ENCODE results near the gene SFXN4. TPM values are rescaled to one million over a fixed set of nuclear protein-coding genes. Genes with fewer than 3 reads are reported as not detected.
"Not testable (repeated sequence)": the region's sequence is repeated elsewhere in the genome, so short reads cannot be mapped to it uniquely, and the experiment has no call there.

SFXN4 gene
- total RNA-seq, 1 donor from 2014 or later = 16.7 TPM

GRCh38 chr10:119183664-119184412 is 18.3 kb upstream of the SFXN4 start:
- H3K27me3 Mint-ChIP-seq (ENCODE audit: low read depth, unreplicated experiment) = no peaks in the 10 kb centered on the region
- no peak overlapping the region for H3K4me3 Mint-ChIP-seq (ENCODE audit: unreplicated experiment)
- TF ChIP-seq EZH2 (IDR thresholded peaks at IDR 0.05; ENCODE audit: insufficient read depth, low read length) = no peak
- TF ChIP-seq, protein P1, sequence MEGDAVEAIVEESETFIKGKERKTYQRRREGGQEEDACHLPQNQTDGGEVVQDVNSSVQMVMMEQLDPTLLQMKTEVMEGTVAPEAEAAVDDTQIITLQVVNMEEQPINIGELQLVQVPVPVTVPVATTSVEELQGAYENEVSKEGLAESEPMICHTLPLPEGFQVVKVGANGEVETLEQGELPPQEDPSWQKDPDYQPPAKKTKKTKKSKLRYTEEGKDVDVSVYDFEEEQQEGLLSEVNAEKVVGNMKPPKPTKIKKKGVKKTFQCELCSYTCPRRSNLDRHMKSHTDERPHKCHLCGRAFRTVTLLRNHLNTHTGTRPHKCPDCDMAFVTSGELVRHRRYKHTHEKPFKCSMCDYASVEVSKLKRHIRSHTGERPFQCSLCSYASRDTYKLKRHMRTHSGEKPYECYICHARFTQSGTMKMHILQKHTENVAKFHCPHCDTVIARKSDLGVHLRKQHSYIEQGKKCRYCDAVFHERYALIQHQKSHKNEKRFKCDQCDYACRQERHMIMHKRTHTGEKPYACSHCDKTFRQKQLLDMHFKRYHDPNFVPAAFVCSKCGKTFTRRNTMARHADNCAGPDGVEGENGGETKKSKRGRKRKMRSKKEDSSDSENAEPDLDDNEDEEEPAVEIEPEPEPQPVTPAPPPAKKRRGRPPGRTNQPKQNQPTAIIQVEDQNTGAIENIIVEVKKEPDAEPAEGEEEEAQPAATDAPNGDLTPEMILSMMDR (IDR thresholded peaks at IDR 0.05; ENCODE audit: insufficient read depth, low read depth, low read length) = no peak
- FAIRE-seq (no peak), DNase-seq (ENCODE audit: low read depth) (no peak)
- no peak overlapping the region for H3K27ac Mint-ChIP-seq (ENCODE audit: unreplicated experiment)
- Histone ChIP-seq H3K27ac (ENCODE audit: low read depth, low read length) (no peak overlapping the region), H3K79me2 (ENCODE audit: insufficient read depth, low read length) (no peaks in the 10 kb centered on the region), H2AFZ (ENCODE audit: low read depth, low read length) (no peak overlapping the region), H3K4me1 (ENCODE audit: insufficient read depth, low read length) (peaks cover 3% of the 10 kb centered on the region), H3K4me3 (ENCODE audit: insufficient read depth, low read depth, low read length) (no peak overlapping the region), H3K36me3 (ENCODE audit: insufficient read depth, low read length) (no peaks in the 10 kb centered on the region), H3K4me2 (ENCODE audit: low read length) (no peak overlapping the region), H3K9ac (ENCODE audit: low read length) (no peak overlapping the region), H3K9me3 (ENCODE audit: insufficient read depth, low read depth, low read length) (no peaks in the 10 kb centered on the region), H4K20me1 (ENCODE audit: insufficient read depth, low read length) (no peaks in the 10 kb centered on the region), H3K27me3 (ENCODE audit: insufficient read depth, low read length) (no peaks in the 10 kb centered on the region)
- H3K36me3 Mint-ChIP-seq (ENCODE audit: low read depth, unreplicated experiment) = no peaks in the 10 kb centered on the region
- peaks cover 9% of the 10 kb centered on the region for H3K4me1 Mint-ChIP-seq (ENCODE audit: low read depth, unreplicated experiment)
- H3K9me3 Mint-ChIP-seq (ENCODE audit: unreplicated experiment) = peaks cover 2% of the 10 kb centered on the region

- H3K36me3 Mint-ChIP-seq (ENCODE audit: low read depth, unreplicated experiment); H3K9ac ChIP-seq (ENCODE audit: low read length); H3K4me2 ChIP-seq (ENCODE audit: low read length); FAIRE-seq; H3K9me3 ChIP-seq (ENCODE audit: insufficient read depth, low read depth, low read length); H3K27ac Mint-ChIP-seq (ENCODE audit: unreplicated experiment); H3K27me3 ChIP-seq (ENCODE audit: insufficient read depth, low read length); H3K4me3 Mint-ChIP-seq (ENCODE audit: unreplicated experiment); H3K36me3 ChIP-seq (ENCODE audit: insufficient read depth, low read length); DNase-seq (ENCODE audit: low read depth); H3K27ac ChIP-seq (ENCODE audit: low read depth, low read length); H3K27me3 Mint-ChIP-seq (ENCODE audit: low read depth, unreplicated experiment); H3K4me1 ChIP-seq (ENCODE audit: insufficient read depth, low read length); H2AFZ ChIP-seq (ENCODE audit: low read depth, low read length); H3K9me3 Mint-ChIP-seq (ENCODE audit: unreplicated experiment); H3K4me3 ChIP-seq (ENCODE audit: insufficient read depth, low read depth, low read length); H3K4me1 Mint-ChIP-seq (ENCODE audit: low read depth, unreplicated experiment): not testable (repeated sequence)
- peaks cover 12% of the 10 kb centered on the region for H4K20me1 ChIP-seq (ENCODE audit: insufficient read depth, low read length)
- peaks cover 26% of the 10 kb centered on the region for H3K79me2 ChIP-seq (ENCODE audit: insufficient read depth, low read length)
Measured at GRCh38 chr10:119180850-119181400, 15.4 kb upstream of the SFXN4 start.

- Histone ChIP-seq H2AFZ (ENCODE audit: low read depth, low read length) (peak within 1 kb of the TSS; percentile 98), H3K27me3 (ENCODE audit: insufficient read depth, low read length) (no peaks in the 10 kb centered on the region), H3K4me3 (ENCODE audit: insufficient read depth, low read depth, low read length) (peak within 1 kb of the TSS; percentile 96), H3K79me2 (ENCODE audit: insufficient read depth, low read length) (peaks cover 48% of the 10 kb centered on the region), H3K27ac (ENCODE audit: low read depth, low read length) (peak within 1 kb of the TSS; percentile 96), H3K9me3 (ENCODE audit: insufficient read depth, low read depth, low read length) (no peaks in the 10 kb centered on the region), H3K4me2 (ENCODE audit: low read length) (peak within 1 kb of the TSS; percentile 94), H3K9ac (ENCODE audit: low read length) (peak within 1 kb of the TSS; percentile 97), H3K36me3 (ENCODE audit: insufficient read depth, low read length) (peaks cover 12% of the 10 kb centered on the region), H3K4me1 (ENCODE audit: insufficient read depth, low read length) (peaks cover 8% of the 10 kb centered on the region), H4K20me1 (ENCODE audit: insufficient read depth, low read length) (peaks cover 24% of the 10 kb centered on the region)
- Mint-ChIP-seq H3K36me3 (ENCODE audit: low read depth, unreplicated experiment) (peaks cover 4% of the 10 kb centered on the region), H3K4me3 (ENCODE audit: unreplicated experiment) (peak within 1 kb of the TSS; percentile 97), H3K27ac (ENCODE audit: unreplicated experiment) (peak within 1 kb of the TSS; percentile 97), H3K4me1 (ENCODE audit: low read depth, unreplicated experiment) (peaks cover 12% of the 10 kb centered on the region), H3K9me3 (ENCODE audit: unreplicated experiment) (no peaks in the 10 kb centered on the region), H3K27me3 (ENCODE audit: low read depth, unreplicated experiment) (no peaks in the 10 kb centered on the region)
- no peak for FAIRE-seq
- peak; percentile 69 for DNase-seq (ENCODE audit: low read depth)
- TF ChIP-seq, protein P1 (IDR thresholded peaks at IDR 0.05; ENCODE audit: insufficient read depth, low read depth, low read length) = no peak
- TF ChIP-seq EZH2 (IDR thresholded peaks at IDR 0.05; ENCODE audit: insufficient read depth, low read length) = no peak
Measured at GRCh38 chr10:119178372-119179119, 13.0 kb upstream of the SFXN4 start, which contains the start of gene PRDX3. PRDX3 (minus strand) TSS chr10:119178812; CDS start chr10:119178790, 22 bp downstream.
